ENCODE data around the gene CCDC106.

CCDC106 gene

DNA sequence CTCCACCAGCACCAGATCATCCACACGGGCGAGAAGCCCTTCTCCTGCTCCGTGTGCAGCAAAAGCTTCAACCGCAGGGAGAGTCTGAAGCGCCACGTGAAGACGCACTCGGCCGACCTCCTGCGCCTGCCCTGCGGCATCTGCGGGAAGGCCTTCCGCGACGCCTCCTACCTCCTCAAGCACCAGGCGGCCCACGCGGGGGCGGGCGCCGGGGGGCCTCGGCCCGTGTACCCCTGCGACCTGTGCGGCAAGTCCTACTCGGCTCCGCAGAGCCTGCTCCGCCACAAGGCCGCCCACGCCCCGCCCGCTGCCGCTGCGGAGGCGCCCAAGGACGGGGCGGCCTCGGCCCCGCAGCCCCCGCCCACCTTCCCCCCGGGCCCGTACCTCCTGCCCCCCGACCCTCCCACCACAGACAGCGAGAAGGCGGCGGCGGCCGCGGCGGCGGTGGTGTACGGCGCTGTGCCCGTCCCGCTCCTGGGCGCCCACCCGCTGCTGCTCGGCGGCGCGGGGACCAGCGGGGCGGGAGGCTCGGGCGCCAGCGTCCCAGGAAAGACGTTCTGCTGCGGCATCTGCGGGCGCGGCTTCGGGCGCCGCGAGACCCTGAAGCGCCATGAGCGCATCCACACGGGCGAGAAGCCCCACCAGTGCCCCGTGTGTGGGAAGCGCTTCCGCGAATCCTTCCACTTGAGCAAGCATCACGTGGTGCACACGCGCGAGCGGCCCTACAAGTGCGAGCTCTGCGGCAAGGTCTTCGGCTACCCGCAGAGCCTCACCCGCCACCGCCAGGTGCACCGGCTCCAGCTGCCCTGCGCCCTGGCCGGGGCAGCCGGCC lies 33.1 kb upstream of the CCDC106 start:
- no peak for DNase-seq

DNA sequence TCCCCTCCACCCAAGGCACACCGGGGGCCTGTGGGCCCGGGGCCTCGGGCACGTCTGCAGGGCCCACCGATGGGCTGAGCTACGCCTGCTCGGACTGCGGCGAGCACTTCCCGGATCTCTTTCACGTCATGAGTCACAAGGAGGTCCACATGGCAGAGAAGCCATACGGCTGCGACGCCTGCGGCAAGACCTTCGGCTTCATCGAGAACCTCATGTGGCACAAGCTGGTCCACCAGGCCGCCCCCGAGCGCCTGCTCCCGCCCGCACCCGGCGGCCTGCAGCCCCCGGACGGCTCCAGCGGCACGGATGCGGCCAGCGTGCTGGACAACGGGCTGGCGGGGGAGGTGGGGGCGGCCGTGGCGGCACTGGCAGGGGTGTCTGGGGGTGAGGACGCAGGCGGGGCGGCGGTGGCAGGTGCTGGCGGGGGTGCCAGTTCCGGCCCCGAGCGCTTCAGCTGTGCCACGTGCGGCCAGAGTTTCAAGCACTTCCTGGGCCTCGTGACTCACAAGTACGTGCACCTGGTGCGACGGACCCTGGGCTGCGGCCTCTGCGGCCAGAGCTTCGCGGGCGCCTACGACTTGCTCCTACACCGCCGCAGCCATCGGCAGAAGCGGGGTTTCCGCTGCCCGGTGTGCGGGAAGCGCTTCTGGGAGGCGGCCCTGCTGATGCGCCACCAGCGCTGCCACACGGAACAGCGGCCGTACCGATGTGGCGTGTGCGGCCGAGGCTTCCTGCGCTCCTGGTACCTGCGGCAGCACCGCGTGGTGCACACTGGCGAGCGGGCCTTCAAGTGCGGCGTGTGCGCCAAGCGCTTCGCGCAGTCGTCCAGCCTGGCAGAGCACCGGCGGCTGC lies 32.2 kb upstream of the CCDC106 start:
- DNase-seq: no peak

GRCh38 chr19:55616395-55616875 lies 31.6 kb upstream of the CCDC106 start:
- DNase-seq: no peak

GRCh38 chr19:55617426-55617825 lies 30.6 kb upstream of the CCDC106 start:
- no peak for DNase-seq

DNA sequence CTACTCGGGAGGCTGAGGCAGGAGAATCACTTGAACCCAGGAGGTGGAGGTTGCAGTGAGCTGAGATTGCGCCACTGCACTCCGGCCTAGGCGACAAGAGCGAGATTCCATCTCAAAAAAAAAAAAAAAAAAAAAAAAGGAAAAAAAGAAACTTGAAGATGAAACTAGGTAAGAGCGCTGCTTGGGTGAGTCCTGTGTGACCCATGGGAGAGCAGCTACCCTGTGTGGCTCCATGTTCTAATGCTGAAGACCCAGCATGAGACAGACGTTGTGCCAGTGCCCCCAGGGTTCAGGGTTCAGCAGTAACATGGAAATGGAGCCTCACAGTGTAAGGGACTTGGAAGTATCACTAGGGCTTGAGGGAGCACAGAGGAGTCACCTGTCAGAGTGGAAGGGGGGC lies 29.6 kb upstream of the CCDC106 start:
- DNase-seq: no peak

GRCh38 chr19:55619286-55619685 lies 28.7 kb upstream of the CCDC106 start:
- DNase-seq: no peak

DNA sequence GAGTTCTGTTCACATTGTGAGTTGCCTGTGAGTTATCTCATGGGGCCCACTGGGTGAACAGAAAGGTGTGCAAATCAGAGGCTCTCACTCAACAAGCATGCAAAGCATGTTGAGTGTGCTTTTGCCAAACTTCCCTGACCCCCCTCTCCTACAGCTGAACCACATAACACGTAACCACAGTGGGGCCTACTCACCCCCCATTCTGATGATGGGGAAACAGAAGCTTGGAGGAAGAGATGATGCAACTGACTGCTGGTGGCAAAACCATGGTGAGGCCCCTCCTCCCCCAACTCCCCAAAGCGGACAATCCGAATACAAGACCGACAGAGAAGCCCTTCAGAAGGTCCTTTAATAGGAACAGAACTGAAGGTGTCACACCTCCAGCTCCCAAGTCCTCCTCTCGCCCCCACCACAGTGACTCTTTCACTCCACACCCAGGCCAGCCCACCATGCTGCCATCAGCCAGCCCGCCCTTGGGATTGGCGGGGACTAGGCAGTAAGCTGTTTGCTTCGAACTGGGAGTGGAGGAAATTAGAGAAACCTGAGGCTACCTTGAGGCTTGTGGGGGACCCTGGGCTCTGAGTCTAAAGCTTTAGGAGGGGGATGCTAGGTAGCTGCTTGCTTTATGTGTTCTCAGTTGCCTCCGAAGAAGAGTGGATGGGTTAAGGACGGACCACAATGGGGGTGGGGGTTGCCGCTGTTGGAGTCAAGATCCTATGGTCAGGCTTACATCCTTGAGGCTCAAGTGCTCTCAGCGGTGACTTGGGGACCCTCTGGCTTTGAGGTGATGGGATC lies 27.4 kb upstream of the CCDC106 start:
- DNase-seq: no peak

DNA sequence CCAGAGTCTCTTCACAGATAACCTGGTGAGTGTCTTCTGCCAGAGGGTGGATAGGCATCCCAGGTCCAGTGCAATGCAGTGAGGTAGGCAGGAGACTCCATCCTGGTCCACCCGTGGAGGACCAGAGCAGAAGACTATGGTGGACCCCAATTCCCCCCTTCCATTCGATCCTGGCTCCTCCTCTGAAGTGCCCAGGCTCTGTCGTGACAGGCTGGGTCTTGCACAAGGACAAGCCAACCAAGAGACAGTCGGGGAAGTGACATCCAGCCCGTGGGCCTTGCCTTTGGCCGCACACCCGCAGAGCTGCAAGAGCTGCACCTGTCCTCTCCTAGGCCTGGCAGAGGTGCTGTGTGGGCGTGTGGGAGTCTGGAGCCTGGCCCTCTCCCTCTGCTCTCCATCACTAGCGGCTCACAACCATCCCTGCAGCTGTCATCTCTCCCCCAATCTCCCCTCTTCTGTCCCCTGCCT lies 26.8 kb upstream of the CCDC106 start:
- DNase-seq: no peak

DNA sequence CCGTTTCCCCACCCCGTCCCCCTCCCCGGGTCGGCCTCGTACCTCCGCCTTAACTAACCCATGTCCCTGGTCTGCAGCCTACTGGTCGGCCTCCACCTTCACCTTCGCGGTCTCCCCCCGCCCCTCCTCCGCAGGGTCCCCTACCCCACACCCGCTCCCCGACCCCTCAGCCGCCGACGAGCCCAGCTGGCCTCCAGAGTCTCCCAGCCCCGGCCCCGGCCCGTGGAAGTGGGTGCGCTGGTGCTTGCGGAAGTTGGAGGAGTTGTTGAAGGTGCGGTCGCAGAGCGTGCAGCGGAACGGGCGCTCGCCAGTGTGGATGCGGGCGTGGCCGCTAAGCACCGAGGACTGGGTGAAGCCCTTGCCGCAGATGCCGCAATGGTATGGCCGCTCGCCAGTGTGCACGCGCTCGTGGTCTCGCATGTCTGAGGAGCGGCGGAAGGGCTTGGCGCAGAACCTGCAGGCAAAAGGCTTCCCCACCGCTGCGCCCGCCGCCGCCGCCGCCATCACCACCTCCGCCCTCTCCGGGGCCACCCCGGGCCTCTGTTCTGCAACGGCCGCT lies 26.3 kb upstream of the CCDC106 start:
- no peak for DNase-seq

GRCh38 chr19:55622242-55622969 lies 25.6 kb upstream of the CCDC106 start:
- no peak for DNase-seq

DNA sequence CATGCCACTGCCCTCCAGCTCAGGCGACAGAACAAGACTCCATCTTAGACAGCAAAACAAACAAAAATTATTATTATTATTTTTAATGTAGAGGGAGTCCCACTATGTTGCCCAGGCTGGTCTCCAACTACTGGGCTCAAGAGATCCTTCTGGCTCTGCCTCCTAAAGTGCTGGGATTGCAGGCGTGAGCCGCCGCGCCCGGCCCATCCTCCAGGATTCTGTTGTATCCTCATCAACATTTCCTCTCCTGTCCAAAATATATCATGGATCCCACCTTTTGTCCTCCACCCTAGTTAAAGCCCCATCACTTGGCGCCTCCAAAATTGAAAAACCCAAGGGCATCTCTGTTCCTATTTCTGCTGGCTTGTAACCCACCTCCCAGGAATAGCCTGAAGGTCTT lies 24.9 kb upstream of the CCDC106 start:
- no peak for DNase-seq

- DNase-seq: no peak
Observed at GRCh38 chr19:55623561-55623960, 24.5 kb upstream of the CCDC106 start.

DNA sequence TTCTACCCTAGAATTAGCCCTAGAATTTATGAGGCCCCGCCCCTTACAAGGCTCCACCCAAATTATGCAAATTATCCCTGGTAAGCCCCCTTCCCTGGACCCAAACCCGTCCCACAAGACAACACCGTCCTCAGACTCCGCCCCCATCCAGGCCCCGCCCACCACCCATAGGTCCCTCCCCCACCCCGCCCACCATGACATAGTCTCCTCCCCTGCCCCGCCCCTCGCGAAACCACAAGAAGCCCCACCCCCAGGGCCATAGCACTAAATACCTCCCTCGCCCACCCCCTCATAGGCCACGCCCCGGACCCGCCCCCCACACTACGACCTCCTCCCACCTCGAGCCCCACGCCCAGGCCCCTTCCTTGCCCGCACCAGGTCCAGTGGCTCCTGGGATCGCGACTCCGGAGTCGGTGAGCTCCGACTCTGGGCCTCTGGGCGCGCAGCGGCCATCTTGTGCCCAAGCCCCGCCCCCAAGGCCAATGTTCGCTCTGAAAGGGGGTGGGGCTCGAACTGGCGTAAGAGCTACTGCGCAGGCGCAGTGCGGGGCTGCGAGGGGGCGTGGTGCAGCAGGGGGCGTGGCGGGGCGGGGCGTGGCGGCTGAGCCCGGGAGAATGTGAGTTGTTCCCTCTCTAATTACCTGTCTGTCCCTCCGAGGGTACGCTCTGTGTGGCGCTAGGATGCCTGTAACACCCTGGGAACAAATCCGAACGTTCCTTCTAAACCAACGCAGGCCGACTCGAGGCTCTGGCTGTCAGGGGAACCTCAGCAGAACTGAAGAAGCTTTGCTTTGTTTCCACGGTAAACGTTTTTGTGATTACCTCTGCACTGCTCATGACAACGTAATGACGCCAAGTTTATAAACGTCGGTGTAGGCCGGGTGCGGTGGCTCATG lies 23.7 kb upstream of the CCDC106 start, which contains the start of gene ZNF784:
ZNF784 (minus strand) TSS at position 458 of the 895 bp plus-strand sequence; CDS start at position 453, 5 bp downstream.
- DNase-seq: peak; percentile 82 to 91

DNA sequence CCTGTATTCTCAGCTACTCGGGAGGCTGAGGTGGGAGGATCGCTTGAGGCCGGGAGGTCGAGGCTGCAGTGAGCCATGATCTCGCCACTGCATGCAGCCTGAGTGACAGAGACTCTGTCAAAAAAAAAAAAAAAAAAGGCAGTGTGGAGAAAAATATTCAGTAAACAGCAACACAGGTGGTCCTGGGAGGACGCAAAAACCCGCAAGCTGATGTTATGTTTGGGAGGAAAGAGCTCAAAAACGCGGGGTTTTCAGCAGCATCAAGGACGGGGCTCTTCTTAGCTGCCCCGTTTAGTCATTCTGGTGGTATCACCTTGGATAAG lies 23.0 kb upstream of the CCDC106 start:
- DNase-seq: no peak

DNA sequence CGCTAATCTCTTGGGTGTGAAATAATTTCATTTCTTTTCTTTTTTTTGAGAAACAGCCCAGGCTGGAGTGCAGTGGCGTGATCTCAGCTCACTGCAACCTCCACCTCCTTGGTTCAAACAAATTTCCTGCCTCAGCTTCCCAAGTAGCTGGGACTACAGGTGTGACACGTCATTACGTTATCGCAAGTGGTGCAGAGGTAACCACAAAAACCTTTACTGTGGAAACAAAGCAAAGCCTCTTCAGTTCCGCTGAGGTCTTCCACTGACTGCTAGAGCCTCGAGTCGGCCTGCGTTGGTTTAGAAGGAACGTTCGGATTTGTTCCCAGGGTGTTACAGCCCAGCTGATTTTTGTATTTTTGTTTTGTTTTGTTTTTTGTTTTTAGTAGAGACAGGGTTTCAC lies 21.7 kb upstream of the CCDC106 start:
- no peak for DNase-seq

- DNase-seq: peak; percentile 86 to 90
Observed at GRCh38 chr19:55632463-55632834, 15.6 kb upstream of the CCDC106 start.

DNA sequence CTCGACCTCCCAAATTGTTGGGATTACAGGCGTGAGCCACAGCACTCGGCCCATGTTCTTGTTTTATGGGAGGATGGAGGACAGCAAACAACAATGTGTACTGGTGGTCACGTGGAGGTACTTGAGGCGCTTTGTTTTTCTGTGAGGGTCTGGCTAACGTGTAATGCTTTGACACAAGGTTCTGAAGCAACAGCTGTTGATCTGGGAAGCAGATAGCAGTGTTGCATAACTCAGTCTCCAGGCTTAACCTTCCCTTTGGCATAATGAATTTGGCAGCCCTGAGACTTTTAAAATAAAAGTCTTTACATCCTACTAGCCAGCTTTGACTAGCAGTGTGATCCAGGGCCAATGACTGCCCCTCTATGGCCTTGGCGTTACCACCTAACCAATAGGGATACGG lies 14.2 kb upstream of the CCDC106 start:
- DNase-seq: no peak

GRCh38 chr19:55635334-55635717 lies 12.7 kb upstream of the CCDC106 start:
- no peak for DNase-seq

GRCh38 chr19:55635856-55636440 lies 12.1 kb upstream of the CCDC106 start:
- DNase-seq: no peak

DNA sequence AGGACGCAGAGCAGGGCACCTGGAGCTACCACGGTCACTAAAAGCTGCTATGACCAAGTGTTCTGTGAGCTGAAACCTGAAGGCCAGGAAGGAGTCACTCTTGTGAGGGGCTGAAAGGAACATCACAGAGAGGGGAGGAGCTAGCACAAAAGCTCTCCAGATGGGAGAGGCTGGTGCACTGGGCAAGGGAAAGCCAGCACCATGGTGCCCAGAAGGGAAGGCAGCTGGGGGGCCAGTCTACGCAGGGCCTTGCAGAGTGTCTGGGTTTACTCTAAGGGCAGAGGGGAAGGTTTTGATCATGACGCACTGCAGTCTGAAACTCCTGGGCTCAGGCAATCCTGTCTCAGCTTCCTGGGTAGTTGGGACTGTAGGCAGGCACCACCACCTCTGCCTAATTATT lies 11.3 kb upstream of the CCDC106 start:
- no peak for DNase-seq

- no peak for DNase-seq
Observed at GRCh38 chr19:55637534-55637933, 10.5 kb upstream of the CCDC106 start.
